ENCODE data around the gene PCBP1.
"Not testable (repeated sequence)": the region's sequence is repeated elsewhere in the genome, so short reads cannot be mapped to it uniquely, and the experiment has no call there.

The PCBP1 gene

DNA sequence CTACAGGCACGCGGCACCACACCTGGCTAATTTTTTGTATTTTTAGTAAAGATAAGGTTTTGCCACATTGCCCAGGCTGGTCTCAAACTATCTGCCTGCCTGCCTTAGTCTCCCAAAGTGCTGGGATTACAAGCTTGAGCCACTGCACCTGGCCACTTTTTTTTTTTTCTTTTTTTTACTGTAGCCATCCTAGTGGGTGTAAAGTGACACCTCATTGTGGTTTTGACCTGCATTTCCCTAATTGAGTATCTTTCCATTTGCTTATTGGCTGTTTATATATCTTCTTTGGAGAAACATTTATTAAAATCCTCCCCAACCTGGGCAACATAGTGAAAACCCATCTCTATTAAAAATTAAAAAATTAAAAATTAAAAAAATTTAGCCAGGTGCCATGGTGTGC lies 12.0 kb downstream of the PCBP1 start:
- no peak for DNase-seq (ENCODE audit: low spot score)

DNA sequence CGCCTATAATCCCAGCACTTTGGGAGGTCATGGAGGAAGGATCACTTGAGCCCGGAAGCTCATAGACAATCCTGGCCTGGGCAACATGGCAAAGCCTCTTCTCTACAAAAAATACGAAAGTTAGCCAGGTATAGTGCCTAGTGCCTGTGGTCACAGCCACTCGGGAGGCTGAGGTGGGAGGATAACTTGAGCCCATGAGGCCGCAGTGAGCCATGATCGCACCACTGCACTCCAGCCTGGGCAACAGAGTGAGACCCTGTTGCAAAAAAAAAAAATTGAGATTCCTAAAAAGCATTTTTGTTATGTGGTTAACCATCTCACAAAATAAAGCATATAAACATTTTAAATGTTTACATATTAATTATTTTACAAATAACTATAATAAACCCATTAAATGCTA lies 13.9 kb downstream of the PCBP1 start:
- DNase-seq (ENCODE audit: low spot score), result no peak

DNA sequence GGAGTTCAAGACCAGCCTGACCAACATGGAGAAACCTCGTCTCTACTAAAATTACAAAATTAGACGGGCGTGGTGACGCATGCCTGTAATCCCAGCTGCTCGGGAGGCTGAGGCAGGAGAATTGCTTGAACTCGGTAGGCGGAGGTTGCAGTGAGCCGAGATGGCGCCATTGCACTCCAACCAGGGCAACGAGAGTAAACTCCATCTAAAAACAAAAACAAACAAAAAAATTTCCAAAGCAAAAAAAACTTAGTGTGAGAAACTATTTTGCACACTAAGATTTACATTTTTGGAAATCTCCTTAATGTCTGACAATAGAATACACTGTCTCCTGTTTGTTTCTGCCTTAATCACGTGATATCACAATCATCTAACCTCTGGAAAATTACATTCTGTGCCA lies 14.4 kb downstream of the PCBP1 start:
- DNase-seq (ENCODE audit: low spot score), result not testable (repeated sequence)

DNA sequence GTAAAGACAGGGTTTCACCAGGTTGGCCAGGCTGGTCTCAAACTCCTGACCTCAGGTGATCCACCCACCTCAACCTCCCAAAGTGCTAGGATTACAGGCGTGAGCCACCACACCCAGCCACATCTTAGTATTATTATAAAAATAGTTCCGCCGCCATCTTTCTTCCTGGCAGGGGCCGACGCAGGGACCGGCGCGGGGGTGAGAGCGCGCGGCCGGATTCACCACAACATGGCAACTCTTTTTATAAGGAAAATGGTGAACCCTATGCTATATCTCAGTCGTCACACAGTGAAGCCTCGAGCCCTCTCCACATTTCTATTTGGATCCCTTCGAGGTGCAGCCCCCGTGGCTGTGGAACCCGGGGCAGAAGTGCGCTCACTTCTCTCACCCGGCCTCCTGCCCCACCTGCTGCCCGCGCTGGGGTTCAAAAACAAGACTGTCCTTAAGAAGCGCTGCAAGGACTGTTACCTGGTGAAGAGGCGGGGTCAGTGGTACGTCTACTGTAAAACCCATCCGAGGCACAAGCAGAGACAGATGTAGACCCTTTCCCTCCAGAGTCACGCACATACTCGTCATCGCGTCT lies 15.1 kb downstream of the PCBP1 start:
- not testable (repeated sequence) for DNase-seq (ENCODE audit: low spot score)

DNA sequence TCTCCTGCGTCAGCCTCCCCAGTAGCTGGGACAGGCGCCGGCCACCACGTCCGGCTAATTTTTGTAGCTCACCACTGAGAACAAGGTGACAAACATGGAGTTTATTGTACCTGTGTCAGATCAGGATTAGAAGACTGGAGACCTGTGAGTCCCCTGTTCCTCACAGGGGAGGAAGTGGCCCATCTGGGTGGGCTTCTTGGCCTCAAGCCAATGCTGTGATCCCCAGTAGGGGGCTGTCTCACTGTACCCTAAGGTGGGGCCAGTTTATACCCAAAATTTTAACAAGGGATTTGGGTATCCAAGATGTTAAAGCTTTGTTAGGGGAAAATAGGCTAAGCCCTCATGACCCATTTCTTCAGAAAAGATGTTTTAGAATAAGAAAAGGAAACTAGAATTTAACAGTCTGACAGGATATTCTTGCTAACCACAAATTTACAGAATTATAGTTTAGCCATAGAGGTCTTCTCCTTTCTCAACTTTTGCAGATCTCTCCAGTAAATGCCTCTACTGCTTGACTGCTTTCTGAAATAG lies 16.3 kb downstream of the PCBP1 start:
- DNase-seq (ENCODE audit: low spot score), result no peak

DNA sequence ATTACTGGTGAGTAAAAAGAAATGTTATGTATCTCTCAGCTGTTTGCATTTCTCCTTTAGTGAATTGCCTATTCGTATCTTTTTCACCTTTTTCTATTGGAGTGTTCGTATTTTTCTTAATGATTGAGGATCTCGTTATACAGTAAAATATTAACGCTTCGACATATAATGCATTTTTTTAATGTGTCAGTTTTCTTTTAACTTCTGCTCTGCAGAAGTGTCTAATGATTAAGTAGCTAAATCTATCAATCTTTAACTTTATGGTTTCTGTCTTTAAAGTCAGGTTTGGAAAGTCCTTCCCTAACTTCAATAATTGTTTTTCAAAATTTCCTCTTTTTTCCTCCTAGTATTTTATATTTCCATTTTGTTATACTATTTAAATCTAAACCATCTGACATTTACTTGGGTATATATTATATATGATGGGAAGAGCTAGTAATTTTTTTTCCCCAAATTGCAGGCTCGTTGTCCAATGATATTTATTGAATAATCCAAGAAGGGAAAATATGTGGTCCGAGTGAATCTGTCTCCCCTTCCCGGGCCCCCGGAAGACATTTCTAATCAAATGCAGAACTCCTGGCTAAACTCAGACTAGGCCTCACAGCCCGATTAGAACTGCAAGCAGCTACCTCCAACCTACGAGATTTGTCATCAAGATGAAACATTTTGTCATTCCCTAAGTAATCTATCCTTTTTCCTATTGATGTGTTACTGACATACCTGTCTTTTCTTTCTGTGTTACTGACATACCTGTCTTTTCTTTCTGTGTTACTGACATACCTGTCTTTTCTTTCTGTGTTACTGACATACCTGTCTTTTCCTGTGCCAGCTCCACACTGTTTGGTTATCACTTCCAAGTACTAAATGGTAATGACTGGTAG lies 17.2 kb downstream of the PCBP1 start:
- DNase-seq (ENCODE audit: low spot score), result peak; percentile 55

DNA sequence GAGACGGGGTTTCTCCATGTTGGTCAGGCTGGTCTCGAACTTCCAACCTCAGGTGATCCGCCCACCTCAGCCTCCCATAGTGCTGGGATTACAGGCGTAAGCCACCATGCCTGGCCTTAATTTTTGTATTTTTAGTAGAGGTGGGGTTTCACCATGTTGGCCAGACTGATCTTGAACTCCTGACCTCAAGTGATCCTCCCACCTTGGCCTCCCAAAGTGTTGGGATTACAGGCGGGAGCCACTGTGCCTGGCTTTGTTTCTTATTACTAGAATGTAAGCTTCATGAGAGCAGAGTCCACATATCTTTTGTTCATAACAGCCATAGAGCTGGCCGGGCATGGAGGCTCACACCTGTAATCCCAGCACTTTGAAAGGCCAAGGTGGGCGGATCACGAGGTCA lies 18.9 kb downstream of the PCBP1 start:
- not testable (repeated sequence) for DNase-seq (ENCODE audit: low spot score)

DNA sequence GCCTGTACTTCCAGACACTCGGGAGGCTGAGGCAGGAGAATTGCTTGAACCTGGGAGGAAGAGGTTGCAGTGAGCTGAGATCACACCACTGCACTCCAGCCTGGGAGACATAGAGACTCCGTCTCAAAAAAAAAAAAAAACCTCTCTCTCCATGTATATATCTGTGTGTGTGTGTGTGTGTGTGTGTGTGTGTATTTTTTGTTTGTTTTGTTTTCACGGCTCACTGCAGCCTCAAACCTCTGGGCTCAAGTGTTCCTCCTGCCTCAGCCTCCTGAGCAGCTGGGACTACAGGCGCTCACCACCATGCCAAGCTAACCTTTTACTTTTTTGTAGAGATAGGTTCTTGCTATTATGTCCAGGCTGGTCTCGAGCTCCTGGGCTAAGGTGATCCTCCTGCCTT lies 23.1 kb downstream of the PCBP1 start:
- DNase-seq (ENCODE audit: low spot score), result not testable (repeated sequence)

DNA sequence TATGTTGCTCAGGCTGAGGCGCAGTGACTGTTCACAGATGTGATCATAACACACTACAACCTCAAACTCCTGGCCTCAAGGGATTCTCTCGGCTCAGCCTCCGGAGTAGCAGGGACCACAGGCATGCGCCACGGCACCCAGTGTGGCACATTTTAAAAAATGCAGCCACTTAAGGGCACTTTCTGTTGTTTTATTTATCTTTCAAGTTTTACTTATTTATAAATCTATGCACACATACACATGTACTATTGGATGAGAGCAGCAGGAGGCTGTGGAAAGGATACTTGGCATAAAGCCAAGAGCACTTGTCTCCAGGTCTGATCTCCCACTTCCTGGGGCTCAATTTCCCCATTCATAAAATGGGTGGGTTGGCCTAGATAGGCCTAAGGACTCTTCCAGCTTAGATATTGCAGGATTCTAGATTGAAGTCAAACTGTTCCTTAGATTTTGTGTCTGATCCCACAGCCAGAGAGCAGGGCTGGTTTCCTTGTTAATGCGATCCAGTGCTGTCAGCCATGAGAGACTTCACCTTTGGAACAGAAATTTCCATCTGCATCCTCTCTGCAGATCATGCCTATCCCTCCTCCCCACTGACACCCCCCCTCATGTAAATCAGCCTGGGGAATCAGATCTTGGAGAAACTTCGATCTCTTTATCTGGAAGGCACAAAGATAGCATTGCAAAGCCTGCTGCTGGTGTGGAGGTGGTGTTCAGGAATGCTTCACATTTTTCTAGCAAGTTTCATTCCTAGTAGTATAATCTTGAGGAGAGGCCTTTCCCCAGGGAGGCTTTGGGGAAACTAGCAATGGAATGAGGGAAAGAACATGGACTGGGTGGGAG lies 24.7 kb downstream of the PCBP1 start:
- no peak for DNase-seq (ENCODE audit: low spot score)

DNA sequence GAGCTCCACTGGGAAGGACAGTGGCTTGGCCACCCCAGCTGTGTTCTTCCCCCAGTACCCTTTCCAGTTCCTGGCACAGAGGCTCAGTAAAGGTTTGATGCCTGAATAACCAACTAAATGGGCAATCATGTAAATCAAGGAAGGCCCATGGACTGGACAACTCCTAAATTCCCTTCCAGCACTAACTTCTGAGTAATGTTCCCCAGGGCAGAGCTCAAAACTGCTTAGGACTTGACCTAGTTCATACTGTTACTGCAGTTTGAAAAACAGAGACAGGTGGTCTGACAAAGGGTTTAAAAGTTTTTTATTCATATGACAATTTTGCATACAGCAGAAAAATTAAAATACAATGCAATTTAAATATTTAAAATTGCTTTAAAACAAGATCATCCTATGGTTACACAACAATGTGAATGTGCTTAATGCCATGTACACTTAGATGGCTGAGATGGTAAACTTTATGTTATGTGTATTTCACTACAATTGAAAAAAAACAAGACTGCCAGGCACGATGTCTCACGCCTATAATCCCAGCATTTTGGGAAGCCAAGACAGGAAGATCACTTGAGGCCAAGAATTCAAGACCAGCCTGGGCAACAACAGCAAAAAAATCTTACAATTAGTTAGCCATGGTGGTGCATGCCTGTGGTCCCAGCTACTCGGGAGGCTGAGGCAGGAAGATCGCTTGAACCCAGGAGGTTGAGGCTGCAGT lies 26.2 kb downstream of the PCBP1 start:
- no peak for DNase-seq (ENCODE audit: low spot score)

DNA sequence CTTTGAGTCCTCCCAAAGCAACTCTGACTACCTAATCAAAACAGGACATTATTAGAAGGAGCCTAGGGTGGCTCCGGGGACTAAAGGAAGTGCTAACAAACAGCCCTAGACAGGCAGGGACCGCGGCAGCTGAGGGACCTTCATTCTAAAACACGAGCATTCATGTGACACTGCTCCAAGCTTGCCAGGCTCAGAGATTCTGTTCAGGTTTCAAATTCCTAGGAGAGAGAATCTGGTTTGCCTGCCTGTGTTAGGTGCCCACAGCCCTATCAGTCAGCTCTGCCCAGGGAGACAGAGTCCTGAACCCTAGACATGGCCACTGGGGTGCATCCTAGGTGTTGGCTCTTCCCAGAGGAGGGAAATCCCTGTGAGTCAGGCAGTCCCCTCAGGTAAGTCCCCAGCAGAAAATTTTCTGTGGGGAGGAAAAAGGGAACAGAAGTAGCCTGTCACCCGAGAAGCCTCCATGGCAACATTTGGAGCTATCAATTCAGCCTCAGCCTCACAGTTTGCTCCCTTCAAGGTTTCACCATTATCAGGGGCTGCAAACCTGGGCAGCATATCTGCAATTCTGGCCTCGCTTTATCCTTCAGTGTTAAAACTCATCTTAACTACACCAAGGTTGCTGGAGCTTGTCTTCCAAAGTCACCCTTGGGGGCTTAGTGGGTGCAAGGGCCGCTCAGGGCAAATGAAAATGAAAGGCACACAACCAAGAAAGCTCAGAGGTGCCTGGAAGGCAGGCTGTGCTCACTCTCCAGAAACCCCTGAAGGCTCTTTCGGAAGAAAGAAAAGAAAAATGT lies 28.6 kb downstream of the PCBP1 start:
- no peak for DNase-seq (ENCODE audit: low spot score)

GRCh38 chr2:70116936-70117552 lies 29.8 kb downstream of the PCBP1 start:
- DNase-seq (ENCODE audit: low spot score), result no peak

- DNase-seq (ENCODE audit: low spot score), result peak; percentile 63
Measured at GRCh38 chr2:70118798-70119454, 31.6 kb downstream of the PCBP1 start.

DNA sequence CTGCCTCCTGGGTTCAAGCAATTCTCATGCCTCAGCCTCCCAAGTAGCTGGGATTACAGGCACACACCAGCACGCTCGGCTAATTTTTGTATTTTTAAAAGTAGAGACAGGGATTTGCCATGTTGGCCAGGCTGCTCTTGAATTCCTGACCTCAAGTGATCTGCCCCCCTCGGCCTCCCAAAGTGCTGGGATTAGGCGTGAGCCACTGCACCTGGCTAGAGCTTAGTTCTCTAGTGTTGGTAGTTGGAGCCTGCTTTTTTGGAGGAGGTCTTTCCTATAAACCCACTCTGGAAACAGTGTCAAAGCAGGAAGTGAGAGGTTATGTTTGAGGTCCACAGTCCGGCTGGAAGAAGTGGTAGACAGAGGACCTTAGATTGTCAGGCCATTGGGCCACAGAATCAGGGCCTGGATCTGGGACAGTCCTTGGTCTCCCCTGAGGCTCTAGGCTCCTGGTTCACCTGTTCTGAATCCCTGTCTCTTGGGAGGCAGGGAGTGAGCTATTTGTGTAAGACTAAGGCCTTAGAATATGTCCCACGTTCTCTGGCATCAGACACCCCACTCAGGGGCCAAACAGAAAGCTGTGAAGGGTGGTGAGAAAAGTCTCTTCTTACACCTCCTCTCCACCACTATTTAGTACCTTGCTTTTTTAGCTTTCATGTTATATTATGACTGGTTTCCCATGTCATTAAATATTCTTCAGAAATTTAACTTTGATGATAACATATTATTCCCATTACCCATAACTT lies 34.5 kb downstream of the PCBP1 start:
- DNase-seq (ENCODE audit: low spot score), result no peak

DNA sequence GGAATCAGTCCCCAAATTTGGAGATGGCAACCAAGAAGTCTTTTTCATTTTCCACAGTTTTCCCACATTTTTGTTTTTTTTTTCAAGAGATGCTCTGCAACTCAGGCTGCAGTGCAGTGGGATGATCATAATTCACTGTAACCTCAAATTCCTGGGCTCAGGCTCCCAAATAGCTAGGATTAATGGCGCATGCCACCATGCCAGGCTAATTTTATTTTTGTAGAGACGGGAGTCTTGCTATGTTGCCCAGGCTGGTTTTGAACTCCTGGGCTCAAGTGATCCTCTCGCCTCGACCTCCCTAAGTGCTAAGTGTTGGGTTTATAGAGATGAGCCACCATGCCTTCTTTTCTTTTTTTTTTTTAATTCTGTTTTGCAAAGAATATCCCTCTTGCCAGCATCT lies 35.2 kb downstream of the PCBP1 start:
- DNase-seq (ENCODE audit: low spot score), result no peak

- peak; percentile 82 for DNase-seq (ENCODE audit: low spot score)
Measured at GRCh38 chr2:70123051-70123828, 36.0 kb downstream of the PCBP1 start.

DNA sequence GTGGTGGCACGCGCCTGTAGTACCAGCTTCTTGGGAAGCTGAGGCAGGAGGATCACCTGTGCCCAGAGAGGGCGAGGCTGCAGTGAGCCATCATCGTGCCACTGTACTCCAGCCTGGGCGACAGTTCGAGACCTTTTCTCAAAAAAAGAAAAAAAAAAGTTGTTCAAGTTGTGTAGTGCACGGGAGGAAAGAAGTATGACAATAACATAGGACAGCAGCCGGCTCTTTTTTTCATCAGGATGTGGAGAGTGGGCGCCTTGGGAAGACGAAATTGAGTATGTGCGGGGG lies 36.5 kb downstream of the PCBP1 start:
- no peak for DNase-seq (ENCODE audit: low spot score)

DNA sequence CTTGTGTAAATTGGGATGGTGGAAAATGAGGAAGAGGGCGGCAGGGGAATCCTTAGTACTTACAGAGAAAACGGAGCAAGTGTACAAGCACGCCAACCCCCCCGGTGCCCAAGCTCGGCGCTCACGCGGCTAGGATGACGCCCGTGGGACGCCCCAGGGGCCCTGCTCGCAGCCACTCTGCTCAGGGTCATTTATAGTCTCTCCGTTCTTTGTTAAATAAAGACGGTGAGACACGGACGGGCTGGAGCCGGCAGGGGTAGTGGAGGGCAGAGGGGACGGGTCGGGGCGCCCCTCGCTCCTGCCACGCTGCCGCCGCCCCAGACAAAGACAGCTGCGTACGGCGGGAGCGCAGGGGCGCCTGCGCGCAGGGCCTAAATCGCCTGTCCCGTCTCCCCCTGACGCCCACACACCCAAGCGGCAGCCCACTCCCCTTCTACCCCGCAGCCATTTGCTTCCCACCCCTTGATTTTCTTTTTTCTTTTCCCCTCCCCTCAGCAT lies 37.8 kb downstream of the PCBP1 start:
- DNase-seq (ENCODE audit: low spot score), result peak; percentile 83

- no peak for DNase-seq (ENCODE audit: low spot score)
Measured at GRCh38 chr2:70125498-70125898, 38.2 kb downstream of the PCBP1 start.

Data from iPS-NIHi11 (cell line).